ENCODE results near the gene COX4I1. TPM values are rescaled to one million over a fixed set of nuclear protein-coding genes. Genes with fewer than 3 reads are reported as not detected.

Gene COX4I1
- total and polyA plus RNA-seq, 2 of the 8 experiments (the other 6 are each of a cell fraction or from before 2014, with no cell fraction given) = 507 to 707 TPM

DNA sequence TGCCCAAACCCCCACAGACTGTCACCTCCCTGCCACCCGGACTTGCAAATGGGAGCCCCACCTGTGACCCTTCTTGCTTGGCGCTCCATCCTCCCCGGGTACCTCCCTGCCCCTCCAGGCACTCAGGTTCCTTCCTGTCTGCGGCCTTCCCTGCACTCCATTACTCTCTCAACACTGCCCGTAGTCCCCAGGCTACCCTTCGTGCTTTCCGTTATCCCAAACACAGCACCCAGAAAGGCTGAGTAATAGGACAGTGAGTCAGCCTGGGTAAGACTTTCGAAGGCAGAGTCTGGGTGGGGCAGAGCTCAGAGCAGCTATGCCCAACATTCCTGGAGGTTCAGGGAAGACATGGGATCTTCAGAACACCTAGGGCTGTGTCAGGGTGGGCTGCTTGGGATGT, 32.0 kb upstream of the COX4I1 start:
- Histone ChIP-seq H3K14ac (ENCODE audit: insufficient read length) (no peak overlapping the region), H3K4me3 (ENCODE audit: extremely low read depth in 1 of 4, insufficient read depth in 2 of 4, low read depth in 3 of 4, low read length in 4 of 4) (no peak overlapping the region), H3K79me1 (ENCODE audit: low read depth, low read length) (peaks cover 3% of the 10 kb centered on the region; the same call in 1 of the 2 replicates), H2AFZ (ENCODE audit: low read length) (no peak overlapping the region), H2BK15ac (ENCODE audit: low read length) (peak overlapping the region; percentile 36), H4K91ac (replicated peaks; ENCODE audit: insufficient read length, low read length) (peak overlapping the region; percentile 45), H3K27me3 (replicated peaks in 1 of 4; ENCODE audit: control insufficient read depth in 3 of 4, extremely low read depth in 1 of 4, insufficient read depth in 3 of 4, low read length in 3 of 4) (no peaks in the 10 kb centered on the region; a peak in 1 of 7 replicates), H4K8ac (ENCODE audit: extremely low read depth, insufficient read depth, low read length) (no peak overlapping the region; the same call in 1 of the 2 replicates), H3K4me1 (replicated peaks in 1 of 4; ENCODE audit: control insufficient read depth in 3 of 4, insufficient read depth in 4 of 4, low read length in 3 of 4) (peaks cover 0 to 20% (median 10%) of the 10 kb centered on the region in 4 experiments; a peak in 5 of 7 replicates), H3K36me3 (ENCODE audit: control insufficient read depth in 2 of 4, insufficient read depth in 4 of 4, low read length in 3 of 4) (no peaks in the 10 kb centered on the region), H3K9ac (replicated peaks in 1 of 4; ENCODE audit: extremely low read depth in 1 of 4, low read depth in 3 of 4, low read length in 3 of 4) (no peak overlapping the region), H3K23ac (ENCODE audit: insufficient read length) (no peak overlapping the region), H3K4me2 (ENCODE audit: insufficient read depth in 1 of 2, low read depth in 2 of 2, low read length in 2 of 2) (0 out of 4 replicates have a peak overlapping the region, but pooled peaks of 1 of the 2 experiments have one; percentile 26), H2BK5ac (ENCODE audit: low read depth, low read length) (0 out of 2 replicates have a peak overlapping the region, but pooled peaks have one; percentile 29), H2BK20ac (ENCODE audit: low read length) (peak overlapping the region; percentile 66; the same call in 1 of the 2 replicates), H3K9me3 (ENCODE audit: insufficient read depth in 2 of 2, low read depth in 1 of 2, low read length in 1 of 2) (no peaks in the 10 kb centered on the region), H3K27ac (ENCODE audit: low read depth, low read length) (peak overlapping the region; percentile 42; the same call in 1 of the 2 replicates), H2AK5ac (ENCODE audit: low read depth, low read length) (no peak overlapping the region), H3K79me2 (ENCODE audit: control insufficient read depth in 1 of 2, insufficient read depth in 2 of 2, low read length in 2 of 2) (no peaks in the 10 kb centered on the region), H3K56ac (replicated peaks; ENCODE audit: insufficient read length, low read depth, low read length) (no peak overlapping the region), H2BK120ac (replicated peaks; ENCODE audit: low read depth, low read length) (no peak overlapping the region), H3K4ac (replicated peaks; ENCODE audit: insufficient read length, low read depth, low read length) (no peak overlapping the region), H3K18ac (ENCODE audit: extremely low read depth, low read length) (0 out of 2 replicates have a peak overlapping the region, but pooled peaks have one; percentile 51), H2BK12ac (ENCODE audit: low read depth, low read length) (peak overlapping the region; percentile 52; the same call in 1 of the 2 replicates), H3K23me2 (ENCODE audit: low read depth, low read length) (no peaks in the 10 kb centered on the region), H4K20me1 (replicated peaks in 1 of 2; ENCODE audit: control insufficient read depth in 1 of 2, insufficient read depth in 2 of 2, low read length in 2 of 2) (no peaks in the 10 kb centered on the region), H4K5ac (ENCODE audit: insufficient read length, low read depth, low read length) (no peak overlapping the region)
- CTCF ChIA-PET (ENCODE audit: partially characterized antibody) = interaction anchor here (0.9 to 1.9 kb wide), 4 partner anchors 8 to 1374 kb away, joined by 3 to 6 read pairs (median 4); no protein-coding TSS in a partner anchor
- 94% methylated on average over 8 of the region's 8 CpGs; no CpG with 5 or more reads in 1 of the 2 experiments for WGBS, 2 experiments (ENCODE audit: extremely low coverage in 1 of 2, insufficient coverage in 1 of 2, insufficient read length in 1 of 2, insufficient replicate concordance in 2 of 2, low coverage in 1 of 2, low lambda C conversion rate in 2 of 2, missing lambda C conversion rate in 1 of 2)
- POLR2A ChIA-PET (ENCODE audit: partially characterized antibody) = interaction anchor here (1.1 to 1.4 kb wide), 2 partner anchors 15 to 33 kb away, joined by 5 to 8 read pairs; no protein-coding TSS in a partner anchor
- no peak for DNase-seq (ENCODE audit: low read depth in 1 of 2, low spot score in 2 of 2)
- FAIRE-seq = no peak
- TF ChIP-seq HDAC2 (IDR thresholded peaks at IDR 0.05; ENCODE audit: borderline replicate concordance in 1 of 2, low read depth in 2 of 2, low read length in 2 of 2) (no peak), CTBP2 (IDR thresholded peaks at IDR 0.05; ENCODE audit: borderline replicate concordance, insufficient read depth, insufficient read length, low read length) (no peak), KDM4A (IDR thresholded peaks at IDR 0.05; ENCODE audit: low read depth, low read length, severe bottlenecking) (no peak), RBBP5 (IDR thresholded peaks at IDR 0.05; ENCODE audit: borderline replicate concordance, low read depth, low read length) (no peak), CEBPB (IDR thresholded peaks at IDR 0.05; ENCODE audit: low read depth, low read length) (no peak), KDM1A (IDR thresholded peaks at IDR 0.05; ENCODE audit: borderline replicate concordance, low read length) (no peak), EGR1 (IDR thresholded peaks at IDR 0.05; ENCODE audit: borderline replicate concordance, low read depth, low read length) (no peak), TAF7 (optimal IDR thresholded peaks at IDR 0.05; ENCODE audit: borderline replicate concordance, low read depth, low read length) (no peak), TCF12 (IDR thresholded peaks at IDR 0.05; ENCODE audit: low read depth, low read length) (no peak)
- TF ChIP-seq, protein P1, sequence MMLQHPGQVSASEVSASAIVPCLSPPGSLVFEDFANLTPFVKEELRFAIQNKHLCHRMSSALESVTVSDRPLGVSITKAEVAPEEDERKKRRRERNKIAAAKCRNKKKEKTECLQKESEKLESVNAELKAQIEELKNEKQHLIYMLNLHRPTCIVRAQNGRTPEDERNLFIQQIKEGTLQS (IDR thresholded peaks at IDR 0.05; ENCODE audit: insufficient read depth, low read depth, low read length) = no peak
